HFFc6 (cell line): ENCODE data around the gene ARHGAP27. TPM values are rescaled to one million over a fixed set of nuclear protein-coding genes. Genes with fewer than 3 reads are reported as not detected.
A peak's percentile ranks its signal among the peaks of the same experiment; 100 is the strongest.

ENCODE experiments used
- DNase-seq: peaks from one replicate; pipeline ENCODE4 v3.0.0-alpha.2; 2018
- H3K27ac Mint-ChIP-seq: 2 replicates; pipeline ENCODE4 v1.8.0; 2020; ENCODE audit warnings: mild to moderate bottlenecking, mixed read lengths
- H3K27me3 Mint-ChIP-seq: 2 replicates; pipeline ENCODE4 v1.8.0; 2021; ENCODE audit warnings: mild to moderate bottlenecking, moderate library complexity, mixed read lengths; ENCODE audit not compliant: insufficient read depth
- H3K36me3 Mint-ChIP-seq: 2 replicates; pipeline ENCODE4 v1.8.0; 2021; ENCODE audit warnings: low read depth, mixed read lengths
- H3K4me1 Mint-ChIP-seq: 2 replicates; pipeline ENCODE4 v1.8.0; 2020; ENCODE audit warnings: low read depth, mixed read lengths
- H3K4me3 Mint-ChIP-seq: 2 replicates; pipeline ENCODE4 v1.8.0; 2020; ENCODE audit warnings: mild to moderate bottlenecking, moderate library complexity, mixed read lengths
- H3K9me3 Mint-ChIP-seq: 2 replicates; pipeline ENCODE4 v1.8.0; 2020; ENCODE audit warnings: mild to moderate bottlenecking, mixed read lengths
- CTCF ChIP-seq: fragments of 200-600 bp; sonication (generic); IDR thresholded peaks from 2 replicates; pipeline ENCODE4 v1.5.0; 2021; ENCODE audit warnings: antibody characterized with exemption, mild to moderate bottlenecking
- total RNA-seq, 6 experiments: library from RNA; stranded (reverse); fragmentation: NEBNext Ultra II Directional; extraction: Animal tissue kit (Norgen Biotek cat#: 25700); gene quantifications; 2 replicates in 1 of 6; 3 replicates in 5 of 6; pipeline ENCODE4 v1.2.3, GENCODE V29; 2021

Gene ARHGAP27
- total RNA-seq, 6 experiments from 2014 or later: 1.8 to 3.8 (median 2.7) TPM

GRCh38 chr17:45408611-45409421 is 23.9 kb downstream of the ARHGAP27 start:
- Mint-ChIP-seq H3K27me3 (peaks cover 2% of the 10 kb centered on the region), H3K9me3 (no peaks in the 10 kb centered on the region), H3K36me3 (no peaks in the 10 kb centered on the region), H3K4me1 (peaks cover 10% of the 10 kb centered on the region), H3K27ac (no peak overlapping the region; the same call in 1 of the 2 replicates), H3K4me3 (no peak overlapping the region)
- peak; percentile 34 for DNase-seq
- TF ChIP-seq CTCF: no peak

DNA sequence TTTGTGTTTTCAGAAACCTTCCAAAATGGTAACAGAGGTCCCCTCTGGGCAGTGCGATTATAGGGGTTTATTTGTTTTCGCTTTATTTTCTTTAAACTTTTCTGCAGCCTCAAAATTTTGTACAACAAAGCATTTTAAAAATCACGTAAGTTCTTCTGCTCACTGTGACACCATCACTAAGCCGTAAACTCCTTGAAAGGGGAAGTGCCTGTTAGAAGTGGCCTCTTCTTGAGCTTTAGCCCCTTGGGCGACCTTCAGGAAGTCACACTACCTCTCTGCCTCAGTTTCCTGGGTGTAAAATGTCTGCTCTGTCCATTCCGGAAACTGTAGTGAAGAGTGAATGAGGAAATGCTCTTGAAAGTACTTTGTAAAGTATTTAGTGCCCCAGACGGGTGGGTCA is 26.6 kb downstream of the ARHGAP27 start:
- no peaks in the 10 kb centered on the region for H3K9me3 Mint-ChIP-seq
- DNase-seq: no peak
- peaks cover 2% of the 10 kb centered on the region; the same call in 1 of the 2 replicates for H3K27me3 Mint-ChIP-seq
- no peak for TF ChIP-seq CTCF
- H3K27ac Mint-ChIP-seq: no peak overlapping the region
- H3K4me1 Mint-ChIP-seq: peaks cover 10% of the 10 kb centered on the region
- no peak overlapping the region for H3K4me3 Mint-ChIP-seq
- H3K36me3 Mint-ChIP-seq: no peaks in the 10 kb centered on the region

- Mint-ChIP-seq H3K27me3 (peaks cover 2% of the 10 kb centered on the region; the same call in 1 of the 2 replicates), H3K9me3 (no peaks in the 10 kb centered on the region), H3K36me3 (no peaks in the 10 kb centered on the region), H3K4me3 (0 out of 2 replicates have a peak overlapping the region, but pooled peaks have one; percentile 42), H3K4me1 (peaks cover 10% of the 10 kb centered on the region), H3K27ac (no peak overlapping the region)
- no peak for TF ChIP-seq CTCF
- no peak for DNase-seq
Measured at GRCh38 chr17:45405250-45406086, 27.2 kb downstream of the ARHGAP27 start.

- no peak for DNase-seq
- H3K36me3 Mint-ChIP-seq: no peaks in the 10 kb centered on the region
- H3K27me3 Mint-ChIP-seq: peaks cover 2% of the 10 kb centered on the region; the same call in 1 of the 2 replicates
- no peaks in the 10 kb centered on the region for H3K9me3 Mint-ChIP-seq
- TF ChIP-seq CTCF: no peak
- peaks cover 10% of the 10 kb centered on the region for H3K4me1 Mint-ChIP-seq
- H3K4me3 Mint-ChIP-seq: 0 out of 2 replicates have a peak overlapping the region, but pooled peaks have one; percentile 26
- no peak overlapping the region for H3K27ac Mint-ChIP-seq
Measured at GRCh38 chr17:45404870-45405249, 27.8 kb downstream of the ARHGAP27 start.

DNA sequence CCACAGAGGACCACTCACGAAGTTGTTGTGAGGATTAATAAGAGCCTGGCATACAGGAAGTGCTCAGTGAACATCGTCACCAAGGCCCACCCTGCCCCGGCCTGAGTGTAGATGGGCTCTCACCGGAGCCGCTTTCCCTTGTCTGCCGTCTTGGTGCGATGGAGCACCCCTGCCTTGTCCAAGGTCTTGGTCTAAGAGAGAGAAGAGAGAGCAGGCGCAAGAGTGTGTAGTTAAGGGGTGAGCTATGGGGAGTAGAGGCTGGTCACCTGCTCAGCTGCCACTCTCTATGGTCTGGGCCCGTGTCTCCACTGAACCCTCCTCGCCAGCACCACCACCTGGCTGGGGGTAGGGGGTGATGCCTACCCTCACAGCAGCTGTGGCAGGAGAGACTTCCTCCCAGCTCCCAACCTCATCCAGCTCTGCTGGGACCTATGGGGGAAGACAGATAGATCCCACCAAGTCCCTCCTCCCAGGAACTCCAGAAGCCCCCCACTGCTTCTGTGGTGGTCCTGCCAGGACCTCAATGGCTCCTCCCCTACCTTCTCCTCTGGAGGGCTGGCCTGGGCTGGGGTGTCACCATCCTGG is 28.7 kb downstream of the ARHGAP27 start:
- Mint-ChIP-seq H3K4me1 (peaks cover 7% of the 10 kb centered on the region), H3K27me3 (peaks cover 2% of the 10 kb centered on the region; the same call in 1 of the 2 replicates), H3K27ac (no peak overlapping the region), H3K4me3 (no peak overlapping the region), H3K36me3 (no peaks in the 10 kb centered on the region), H3K9me3 (no peaks in the 10 kb centered on the region)
- no peak for DNase-seq
- TF ChIP-seq CTCF: no peak
